ENCODE data around the gene BUB1B. TPM values are rescaled to one million over a fixed set of nuclear protein-coding genes. Genes with fewer than 3 reads are reported as not detected.
A peak's percentile ranks its signal among the peaks of the same experiment; 100 is the strongest.

BUB1B gene
- total RNA-seq, 1 experiment from 2014 or later = 67.8 TPM

GRCh38 chr15:40150163-40150925 lies 10.5 kb upstream of the BUB1B start:
- no peaks in the 10 kb centered on the region for H3K9me3 ChIP-seq (ENCODE audit: control insufficient read depth, insufficient read depth, low read depth, low read length)
- intact Hi-C loops (cut with micrococcal nuclease; ENCODE audit: unreplicated experiment) = no loop called here
- ATAC-seq (0 out of 2 replicates have a peak, but pooled peaks have one; percentile 44), DNase-seq (ENCODE audit: low read depth, low spot score) (no peak)
- TF ChIP-seq REST (IDR thresholded peaks at IDR 0.05; ENCODE audit: insufficient read depth in 1 of 2, low read depth in 2 of 2, low read length in 1 of 2) (no peak), POLR2AphosphoS5 (IDR thresholded peaks at IDR 0.05; ENCODE audit: low read depth, low read length) (no peak), SIN3A (IDR thresholded peaks at IDR 0.05; ENCODE audit: borderline replicate concordance, insufficient read depth, low read depth, low read length) (no peak), TCF7L2 (IDR thresholded peaks at IDR 0.05; ENCODE audit: low read depth, low read length) (no peak), CTCF (IDR thresholded peaks at IDR 0.05) (no peak)
- no TSS peak for BruUV-seq (replicated peaks)
- H3K4me3 ChIP-seq (ENCODE audit: low read depth in 2 of 2, low read length in 2 of 2) = no peak overlapping the region
- ChIA-PET CTCF (no interaction called here), POLR2A (no interaction called here)
- no peaks in the 10 kb centered on the region for H3K27me3 ChIP-seq (ENCODE audit: control insufficient read depth, insufficient read depth, low read length)
- no peaks in the 10 kb centered on the region for H3K36me3 ChIP-seq (ENCODE audit: control insufficient read depth, insufficient read depth, low read length)
- in situ Hi-C loops (cut with HindIII; ENCODE audit: low pct_unique_long_range_greater_than_20kb, low sequenced_read_pairs) = no loop called here
- no peaks in the 10 kb centered on the region for H3K4me1 ChIP-seq (ENCODE audit: control insufficient read depth, insufficient read depth, low read length)
- H3K27ac ChIP-seq (ENCODE audit: low read length) = no peak overlapping the region

- Histone ChIP-seq H3K4me1 (ENCODE audit: control insufficient read depth, insufficient read depth, low read length) (no peaks in the 10 kb centered on the region), H3K9me3 (ENCODE audit: control insufficient read depth, insufficient read depth, low read depth, low read length) (no peaks in the 10 kb centered on the region), H3K36me3 (ENCODE audit: control insufficient read depth, insufficient read depth, low read length) (no peaks in the 10 kb centered on the region), H3K27ac (ENCODE audit: low read length) (no peak overlapping the region), H3K27me3 (ENCODE audit: control insufficient read depth, insufficient read depth, low read length) (no peaks in the 10 kb centered on the region), H3K4me3 (ENCODE audit: low read depth in 2 of 2, low read length in 2 of 2) (no peak overlapping the region)
- TF ChIP-seq SIN3A (IDR thresholded peaks at IDR 0.05; ENCODE audit: borderline replicate concordance, insufficient read depth, low read depth, low read length) (no peak), POLR2AphosphoS5 (IDR thresholded peaks at IDR 0.05; ENCODE audit: low read depth, low read length) (no peak), TCF7L2 (IDR thresholded peaks at IDR 0.05; ENCODE audit: low read depth, low read length) (no peak), CTCF (IDR thresholded peaks at IDR 0.05) (no peak), REST (IDR thresholded peaks at IDR 0.05; ENCODE audit: insufficient read depth in 1 of 2, low read depth in 2 of 2, low read length in 1 of 2) (no peak)
- ATAC-seq (no peak), DNase-seq (ENCODE audit: low read depth, low spot score) (no peak)
- BruUV-seq (replicated peaks) = no TSS peak
- in situ Hi-C loops (cut with HindIII; ENCODE audit: low pct_unique_long_range_greater_than_20kb, low sequenced_read_pairs) (no loop called here), intact Hi-C loops (cut with micrococcal nuclease; ENCODE audit: unreplicated experiment) (no loop called here)
- ChIA-PET POLR2A (no interaction called here), CTCF (no interaction called here)
These were observed 9.4 kb upstream of the BUB1B start for GRCh38 chr15:40151499-40151898.

All from Panc1 (cell line).